ENCODE measurements around the gene NFKBIE. TPM values are rescaled to one million over a fixed set of nuclear protein-coding genes. Genes with fewer than 3 reads are reported as not detected.

NFKBIE gene
- total RNA-seq, 4 donors from 2014 or later: 13.1 to 25.5 (median 15.3) TPM

DNA sequence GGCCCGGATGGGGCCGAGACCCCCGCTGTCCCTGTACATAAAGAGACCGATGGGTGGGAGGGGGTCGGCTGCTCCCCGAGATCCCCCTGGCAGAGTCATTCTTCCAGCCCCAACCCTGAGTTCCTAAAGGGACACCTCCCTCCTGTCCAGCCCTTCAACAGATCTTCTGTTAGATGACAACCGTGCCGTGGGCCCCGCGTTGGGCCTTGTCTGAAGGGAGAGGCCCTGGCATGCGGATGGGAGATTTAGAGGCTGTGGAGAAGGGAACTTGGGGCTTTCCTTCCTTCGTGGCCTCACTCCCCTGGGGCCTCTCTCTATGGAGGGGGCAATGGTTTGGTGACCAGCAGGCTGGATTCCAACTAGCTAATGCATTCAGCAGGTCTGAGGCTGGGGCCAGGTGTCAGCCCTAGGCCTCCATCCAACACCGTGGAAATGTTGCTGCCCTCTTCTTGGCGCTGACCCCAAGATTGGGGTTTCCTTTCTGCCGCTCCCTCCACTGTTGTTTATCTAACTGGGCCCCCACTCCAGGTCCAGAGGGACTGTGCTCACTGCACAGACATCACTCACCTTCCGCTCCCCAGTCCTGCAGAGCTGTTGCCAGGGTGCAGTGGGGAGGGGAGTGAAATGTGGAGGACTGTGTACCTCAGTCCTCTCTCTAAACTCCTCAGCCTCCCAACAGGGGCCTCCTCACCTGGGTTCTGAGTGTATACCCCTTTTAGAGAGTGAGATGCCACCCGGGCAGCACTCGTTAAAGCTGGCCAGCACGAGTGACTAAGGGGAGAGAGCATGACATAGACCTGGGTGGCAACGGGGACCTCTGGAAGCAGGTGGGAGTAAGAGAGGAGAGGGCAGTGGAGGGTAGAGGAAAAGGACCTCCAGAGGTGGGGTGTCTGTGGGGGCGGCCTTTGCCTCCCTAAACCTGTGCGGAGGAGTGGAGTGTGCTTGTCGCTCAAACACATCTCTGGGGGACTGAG, 11.6 kb upstream of the NFKBIE start:
- TF ChIP-seq, protein P1, sequence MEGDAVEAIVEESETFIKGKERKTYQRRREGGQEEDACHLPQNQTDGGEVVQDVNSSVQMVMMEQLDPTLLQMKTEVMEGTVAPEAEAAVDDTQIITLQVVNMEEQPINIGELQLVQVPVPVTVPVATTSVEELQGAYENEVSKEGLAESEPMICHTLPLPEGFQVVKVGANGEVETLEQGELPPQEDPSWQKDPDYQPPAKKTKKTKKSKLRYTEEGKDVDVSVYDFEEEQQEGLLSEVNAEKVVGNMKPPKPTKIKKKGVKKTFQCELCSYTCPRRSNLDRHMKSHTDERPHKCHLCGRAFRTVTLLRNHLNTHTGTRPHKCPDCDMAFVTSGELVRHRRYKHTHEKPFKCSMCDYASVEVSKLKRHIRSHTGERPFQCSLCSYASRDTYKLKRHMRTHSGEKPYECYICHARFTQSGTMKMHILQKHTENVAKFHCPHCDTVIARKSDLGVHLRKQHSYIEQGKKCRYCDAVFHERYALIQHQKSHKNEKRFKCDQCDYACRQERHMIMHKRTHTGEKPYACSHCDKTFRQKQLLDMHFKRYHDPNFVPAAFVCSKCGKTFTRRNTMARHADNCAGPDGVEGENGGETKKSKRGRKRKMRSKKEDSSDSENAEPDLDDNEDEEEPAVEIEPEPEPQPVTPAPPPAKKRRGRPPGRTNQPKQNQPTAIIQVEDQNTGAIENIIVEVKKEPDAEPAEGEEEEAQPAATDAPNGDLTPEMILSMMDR (IDR thresholded peaks at IDR 0.05): no peak
- DNase-seq (ENCODE audit: low spot score) (no peak), ATAC-seq (ENCODE audit: low FRiP score) (no peak)

DNA sequence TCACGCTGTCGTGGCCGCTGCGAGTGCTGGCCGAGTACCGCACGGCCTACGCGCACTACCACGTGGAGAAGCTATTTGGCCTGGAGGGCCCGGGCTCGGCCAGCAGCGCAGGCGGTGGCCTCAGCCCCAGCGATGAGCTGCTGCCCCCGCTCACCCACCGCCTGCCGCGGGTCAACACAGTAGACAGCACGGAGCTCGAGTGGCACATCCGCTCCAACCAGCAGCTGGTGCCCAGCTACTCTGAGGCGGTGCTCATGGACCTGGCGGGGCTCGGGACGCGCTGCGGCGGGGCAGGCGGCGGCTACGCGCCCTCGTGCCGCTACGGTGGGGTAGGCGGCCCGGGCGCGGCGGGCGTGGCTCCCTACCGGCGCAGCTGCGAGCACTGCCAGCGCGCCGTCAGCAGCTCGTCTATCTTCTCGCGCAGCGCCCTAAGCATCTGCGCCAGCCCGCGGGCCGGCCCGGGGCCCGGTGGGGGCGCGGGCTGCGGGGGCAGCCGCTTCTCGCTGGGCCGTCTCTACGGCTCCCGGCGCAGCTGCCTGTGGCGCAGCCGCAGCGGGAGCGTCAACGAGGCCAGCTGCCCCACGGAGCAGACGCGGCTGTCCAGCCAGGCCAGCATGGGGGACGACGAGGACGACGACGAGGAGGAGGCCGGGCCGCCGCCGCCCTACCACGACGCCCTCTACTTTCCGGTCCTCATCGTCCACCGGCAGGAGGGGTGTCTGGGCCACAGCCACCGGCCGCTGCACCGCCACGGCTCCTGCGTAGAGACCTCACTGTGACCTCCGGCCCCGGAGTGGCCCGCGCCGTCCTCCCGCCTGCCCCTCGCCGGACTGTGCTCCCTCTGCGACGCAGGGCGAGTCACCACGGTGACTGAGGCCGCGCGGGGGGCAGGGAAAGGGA, 10.6 kb upstream of the NFKBIE start:
- DNase-seq (ENCODE audit: low spot score): no peak
- ATAC-seq (ENCODE audit: low FRiP score): peak; percentile 26
- TF ChIP-seq, protein P1 (IDR thresholded peaks at IDR 0.05): no peak

DNA sequence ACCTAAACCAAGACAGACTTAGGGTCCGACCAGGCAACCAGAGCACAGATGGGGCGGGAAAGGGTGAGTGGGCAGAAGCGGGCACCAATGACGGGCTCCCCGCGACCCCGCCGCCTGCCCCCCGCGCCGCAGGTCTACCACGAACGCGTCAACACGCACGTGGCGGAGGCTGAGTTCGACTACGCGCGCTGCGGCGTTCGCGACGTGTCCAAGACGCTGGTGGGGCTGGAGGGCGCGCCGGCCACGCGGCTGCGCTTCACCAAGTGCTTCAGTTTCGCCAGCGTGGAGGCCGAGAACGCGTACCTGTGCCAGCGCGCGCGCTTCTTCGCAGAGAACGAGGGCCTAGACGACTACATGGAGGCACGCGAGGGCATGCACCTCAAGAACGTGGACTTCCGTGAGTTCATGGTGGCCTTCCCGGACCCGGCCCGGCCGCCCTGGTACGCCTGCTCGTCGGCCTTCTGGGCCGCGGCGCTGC, 10.0 kb upstream of the NFKBIE start:
- DNase-seq (ENCODE audit: low spot score): no peak
- TF ChIP-seq, protein P1 (IDR thresholded peaks at IDR 0.05): no peak
- ATAC-seq (ENCODE audit: low FRiP score): peak; percentile 5

DNA sequence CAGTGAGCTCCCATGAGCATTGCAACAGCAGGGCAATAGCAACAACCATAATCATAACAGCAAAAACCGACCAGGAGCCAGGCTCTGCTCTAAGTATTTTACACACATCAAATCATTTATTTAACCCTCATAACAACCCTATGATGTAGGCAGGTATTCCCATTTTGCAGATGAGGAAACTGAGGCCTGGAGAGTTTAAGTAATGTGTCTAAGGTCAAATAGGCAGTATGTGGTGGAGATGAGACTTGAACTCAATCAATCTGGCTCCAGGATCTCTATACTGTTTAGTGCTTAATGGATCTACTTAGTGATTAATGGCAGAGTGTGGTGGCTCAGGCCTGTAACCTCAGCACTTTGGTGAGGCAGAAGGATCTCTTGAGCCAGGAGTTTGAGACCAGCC, 8.3 kb upstream of the NFKBIE start:
- ATAC-seq (ENCODE audit: low FRiP score) (no peak), DNase-seq (ENCODE audit: low spot score) (no peak)
- TF ChIP-seq, protein P1 (IDR thresholded peaks at IDR 0.05): no peak

DNA sequence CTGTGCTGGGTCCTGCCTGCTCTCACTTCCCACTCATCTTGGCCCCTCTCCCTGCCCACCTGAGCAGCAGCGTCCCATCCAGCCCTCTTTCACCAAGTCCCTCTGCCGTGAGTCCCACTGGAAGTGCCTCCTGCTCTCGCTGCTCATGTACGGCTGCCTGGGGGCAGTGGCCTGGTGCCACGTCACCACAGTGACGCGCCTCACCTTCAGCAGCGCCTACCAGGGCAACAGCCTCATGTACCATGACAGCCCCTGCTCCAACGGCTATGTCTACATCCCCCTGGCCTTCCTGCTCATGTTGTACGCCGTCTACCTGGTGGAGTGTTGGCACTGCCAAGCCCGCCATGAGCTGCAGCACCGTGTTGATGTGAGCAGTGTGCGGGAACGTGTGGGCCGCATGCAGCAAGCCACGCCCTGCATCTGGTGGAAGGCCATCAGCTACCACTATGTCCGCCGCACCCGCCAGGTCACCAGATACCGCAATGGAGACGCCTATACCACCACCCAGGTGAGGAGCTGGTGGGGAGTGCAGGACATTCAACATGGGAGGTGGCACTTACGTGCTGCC, 7.7 kb upstream of the NFKBIE start:
- ATAC-seq (ENCODE audit: low FRiP score) (no peak), DNase-seq (ENCODE audit: low spot score) (no peak)
- TF ChIP-seq, protein P1 (IDR thresholded peaks at IDR 0.05): no peak

DNA sequence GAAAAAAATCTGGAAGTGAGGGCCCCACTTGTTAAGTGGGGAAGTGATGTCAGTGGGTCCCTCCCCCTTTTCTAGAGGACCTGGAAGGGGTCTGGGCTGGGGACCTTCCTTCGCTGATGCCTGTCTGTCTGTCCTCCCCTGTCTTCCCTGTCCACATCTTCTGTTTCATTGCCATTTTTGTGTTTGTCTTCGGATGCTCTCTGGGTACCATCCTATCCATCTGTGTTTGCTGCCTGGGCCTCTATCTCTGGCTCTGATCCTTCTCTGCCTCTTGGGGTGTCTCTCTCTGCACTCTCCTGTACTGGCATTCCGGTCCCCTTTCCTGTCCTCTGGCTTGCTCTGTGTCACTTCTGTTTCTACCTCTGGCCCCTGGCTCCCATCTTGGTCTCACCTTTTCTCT, 7.2 kb upstream of the NFKBIE start:
- no peak for ATAC-seq (ENCODE audit: low FRiP score)
- TF ChIP-seq, protein P1 (IDR thresholded peaks at IDR 0.05): no peak
- DNase-seq (ENCODE audit: low spot score): no peak
